Erythroblast (primary cell): ENCODE measurements around the gene CLDND1.

Experiments
- GATA1 ChIP-seq: IDR thresholded peaks from 2 replicates; pipeline ENCODE4 v1.6.1; 2011; ENCODE audit warnings: low read depth, mild to moderate bottlenecking, control low read depth, low read length, moderate library complexity
- POLR2A ChIP-seq: IDR thresholded peaks from 2 replicates; pipeline ENCODE4 v1.6.1; 2011; ENCODE audit warnings: mild to moderate bottlenecking, low read length

GRCh38 chr3:98541695-98542094 lies 19.0 kb upstream of the CLDND1 start:
- TF ChIP-seq POLR2A (no peak), GATA1 (no peak)
